LNCaP clone FGC (cell line): ENCODE data around the gene NPAS4.
A peak's percentile ranks its signal among the peaks of the same experiment; 100 is the strongest.
"Not testable (repeated sequence)": the region's sequence is repeated elsewhere in the genome, so short reads cannot be mapped to it uniquely, and the experiment has no call there.

Source experiments
- DNase-seq: peaks from one replicate; pipeline ENCODE4 v3.0.0-alpha.2; 2011; ENCODE audit warnings: low read depth
- H3K4me3 ChIP-seq: 2 replicates; pipeline ENCODE4 v1.5.1; 2011; ENCODE audit warnings: mild to moderate bottlenecking, low read depth, low read length, control low read depth
- TF ChIP-seq, protein P1 (sequence below): IDR thresholded peaks from 2 replicates; pipeline ENCODE4 v1.5.1; 2012; ENCODE audit warnings: mild to moderate bottlenecking; ENCODE audit not compliant: control insufficient read depth, insufficient read depth; ENCODE audit errors: extremely low read depth

Gene NPAS4

DNA sequence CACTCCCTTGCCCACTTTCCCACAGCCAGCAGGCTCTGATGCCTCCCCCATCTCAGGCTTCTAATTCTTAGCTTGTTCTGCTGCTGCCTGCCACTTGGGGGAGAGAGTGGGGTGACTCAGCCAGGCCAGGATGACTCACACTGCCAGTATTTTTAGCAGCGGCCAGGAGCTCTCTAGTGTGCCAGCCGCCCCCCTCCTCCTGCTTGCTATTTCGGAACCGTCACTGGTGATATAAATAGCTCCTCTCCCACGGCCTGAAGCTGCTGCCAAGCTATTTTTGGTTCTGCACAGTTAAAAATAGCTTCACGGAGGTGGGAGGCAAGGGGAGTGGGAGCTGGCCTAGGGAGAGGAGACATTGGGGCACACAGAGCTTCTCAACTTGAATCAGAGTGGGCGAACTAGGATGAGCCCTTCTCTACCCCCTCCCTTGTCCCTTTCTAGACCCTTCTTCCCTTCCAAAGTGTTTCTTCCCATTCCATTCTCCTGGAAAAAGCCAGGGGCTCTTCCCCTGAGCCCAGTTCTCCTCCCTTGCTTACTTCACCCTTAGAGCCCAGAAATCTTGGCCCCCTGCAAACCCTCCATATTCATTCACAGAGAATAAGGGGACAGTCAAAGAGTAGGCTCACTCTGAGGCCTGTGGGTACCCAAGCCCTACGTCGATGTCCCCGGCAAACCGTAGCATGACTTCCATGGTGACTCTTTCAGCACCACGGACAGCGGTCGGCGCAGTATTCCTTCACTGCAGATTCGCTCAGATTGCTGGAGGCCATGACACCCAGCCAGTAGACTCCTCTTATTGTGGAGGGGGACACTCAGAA lies 2.5 kb upstream of the NPAS4 start:
- DNase-seq = peak; percentile 13
- H3K4me3 ChIP-seq = no peak overlapping the region
- TF ChIP-seq, protein P1, sequence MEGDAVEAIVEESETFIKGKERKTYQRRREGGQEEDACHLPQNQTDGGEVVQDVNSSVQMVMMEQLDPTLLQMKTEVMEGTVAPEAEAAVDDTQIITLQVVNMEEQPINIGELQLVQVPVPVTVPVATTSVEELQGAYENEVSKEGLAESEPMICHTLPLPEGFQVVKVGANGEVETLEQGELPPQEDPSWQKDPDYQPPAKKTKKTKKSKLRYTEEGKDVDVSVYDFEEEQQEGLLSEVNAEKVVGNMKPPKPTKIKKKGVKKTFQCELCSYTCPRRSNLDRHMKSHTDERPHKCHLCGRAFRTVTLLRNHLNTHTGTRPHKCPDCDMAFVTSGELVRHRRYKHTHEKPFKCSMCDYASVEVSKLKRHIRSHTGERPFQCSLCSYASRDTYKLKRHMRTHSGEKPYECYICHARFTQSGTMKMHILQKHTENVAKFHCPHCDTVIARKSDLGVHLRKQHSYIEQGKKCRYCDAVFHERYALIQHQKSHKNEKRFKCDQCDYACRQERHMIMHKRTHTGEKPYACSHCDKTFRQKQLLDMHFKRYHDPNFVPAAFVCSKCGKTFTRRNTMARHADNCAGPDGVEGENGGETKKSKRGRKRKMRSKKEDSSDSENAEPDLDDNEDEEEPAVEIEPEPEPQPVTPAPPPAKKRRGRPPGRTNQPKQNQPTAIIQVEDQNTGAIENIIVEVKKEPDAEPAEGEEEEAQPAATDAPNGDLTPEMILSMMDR = no peak

DNA sequence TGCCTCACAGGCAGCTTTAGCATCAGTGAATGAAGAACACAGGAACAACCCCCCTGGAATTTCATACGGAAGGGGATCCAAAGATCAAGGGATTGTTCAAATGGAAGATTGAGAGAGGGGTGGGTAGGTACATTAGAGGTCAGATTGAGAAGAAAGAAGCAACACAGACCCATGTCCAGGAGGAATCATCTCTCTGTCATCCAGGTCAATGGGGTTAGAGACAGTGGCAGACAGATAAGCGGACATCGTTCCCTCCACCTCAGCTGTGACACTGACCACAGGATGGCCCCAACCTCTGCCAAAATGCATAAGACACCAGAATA lies 1.9 kb upstream of the NPAS4 start:
- H3K4me3 ChIP-seq = no peak overlapping the region
- no peak for DNase-seq
- TF ChIP-seq, protein P1 = no peak

DNA sequence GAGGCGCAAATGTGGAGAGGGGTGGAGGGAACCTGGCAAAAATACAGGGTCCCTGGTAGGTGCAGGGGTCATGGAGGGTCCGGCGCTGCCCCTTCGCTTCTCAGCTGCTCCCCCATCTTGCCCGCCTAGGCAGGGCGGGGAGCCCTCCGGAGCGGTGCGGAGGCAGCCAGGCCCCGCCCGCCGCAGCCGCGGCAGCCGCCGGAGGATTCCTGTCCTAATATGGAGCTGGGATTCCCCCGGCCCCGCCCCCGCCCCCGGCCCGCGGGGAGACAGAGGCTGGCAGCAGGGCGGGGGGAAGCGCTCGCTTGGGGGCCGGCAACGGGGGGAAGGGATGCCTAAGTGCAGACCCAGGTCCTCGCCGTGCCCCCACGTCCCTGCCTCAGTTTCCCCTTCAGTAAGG lies 1.0 kb upstream of the NPAS4 start:
- H3K4me3 ChIP-seq = no peak overlapping the region
- TF ChIP-seq, protein P1 = no peak
- no peak for DNase-seq

DNA sequence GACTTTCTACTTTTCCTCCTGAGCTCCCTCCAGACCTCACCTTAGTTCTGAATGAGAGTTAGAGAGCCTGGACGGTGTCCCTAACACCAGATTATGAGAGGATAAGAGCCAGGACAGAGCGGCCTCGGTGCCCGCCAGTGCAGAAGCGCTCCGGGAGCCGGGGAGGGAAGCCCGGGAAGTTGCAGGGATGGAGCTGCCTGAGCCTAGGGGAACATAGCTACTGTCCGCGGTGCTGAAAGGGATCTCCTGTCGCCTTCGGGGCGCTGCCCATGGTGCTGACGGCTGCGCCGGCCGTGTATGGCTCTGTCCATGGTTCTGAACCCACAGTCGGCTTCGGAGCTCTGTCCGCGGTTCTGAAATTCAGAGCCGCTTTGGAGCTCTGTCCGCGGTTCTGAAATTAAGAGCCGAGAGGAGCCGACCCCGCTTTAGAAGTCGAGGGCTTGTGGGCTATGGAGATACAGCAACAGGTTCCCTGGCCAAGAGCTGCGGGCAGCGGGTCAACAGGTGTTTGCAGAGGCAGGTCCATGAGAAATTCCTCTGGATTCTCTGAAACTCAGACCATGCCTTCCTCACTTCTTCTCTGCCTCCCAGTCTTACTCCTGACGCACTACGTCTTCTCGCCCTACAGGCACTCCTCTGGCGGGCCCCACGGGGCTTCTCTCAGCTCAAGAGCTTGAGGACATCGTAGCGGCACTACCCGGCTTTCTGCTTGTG lies 814 bp downstream of the NPAS4 start:
- no peak overlapping the region for H3K4me3 ChIP-seq
- TF ChIP-seq, protein P1 = no peak
- DNase-seq = peak; percentile 63

DNA sequence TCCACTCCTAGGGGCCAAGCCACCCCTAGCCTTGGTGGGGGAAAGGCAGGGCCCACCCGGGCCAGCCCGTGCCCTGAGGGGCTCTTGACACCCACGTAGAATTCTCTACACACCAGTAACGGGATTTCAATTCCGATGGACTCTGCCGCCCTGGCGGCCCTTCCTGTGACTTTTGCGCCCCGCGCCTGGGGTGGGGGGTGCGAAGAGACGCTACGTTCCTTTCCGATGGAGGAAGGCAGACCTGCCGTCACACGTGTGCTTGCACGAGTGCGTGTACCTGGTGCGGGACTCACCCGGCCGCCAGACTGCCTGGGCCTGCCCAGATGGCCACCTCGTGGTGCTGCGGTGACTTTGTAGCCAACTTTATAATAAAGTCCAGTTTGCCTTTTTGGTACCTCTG lies 5.5 kb downstream of the NPAS4 start:
- DNase-seq = no peak
- H3K4me3 ChIP-seq = no peak overlapping the region

DNA sequence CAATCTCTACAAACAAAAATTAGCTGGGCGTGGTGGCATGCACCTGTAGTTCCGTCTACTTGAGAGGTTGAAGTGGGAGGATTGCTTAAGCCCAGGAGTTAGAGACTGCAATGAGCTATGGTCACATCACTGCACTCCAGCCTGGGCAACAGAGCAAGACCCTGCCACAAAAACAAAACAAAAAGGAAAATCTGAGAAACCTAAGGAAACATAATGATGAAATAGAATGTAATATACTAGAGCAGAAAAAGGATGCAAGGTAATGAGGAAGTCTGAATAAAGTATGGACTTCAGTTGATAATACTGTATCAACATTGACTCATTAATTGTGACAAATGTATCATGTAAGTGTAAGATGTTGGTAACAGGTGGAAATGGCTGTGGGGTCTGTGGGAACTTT lies 8.1 kb downstream of the NPAS4 start:
- no peak for DNase-seq
- TF ChIP-seq, protein P1 = no peak
- H3K4me3 ChIP-seq = no peak overlapping the region

More for the DNA sequence above, 5.5 kb downstream of the NPAS4 start:
- TF ChIP-seq, protein P1 = no peak

DNA sequence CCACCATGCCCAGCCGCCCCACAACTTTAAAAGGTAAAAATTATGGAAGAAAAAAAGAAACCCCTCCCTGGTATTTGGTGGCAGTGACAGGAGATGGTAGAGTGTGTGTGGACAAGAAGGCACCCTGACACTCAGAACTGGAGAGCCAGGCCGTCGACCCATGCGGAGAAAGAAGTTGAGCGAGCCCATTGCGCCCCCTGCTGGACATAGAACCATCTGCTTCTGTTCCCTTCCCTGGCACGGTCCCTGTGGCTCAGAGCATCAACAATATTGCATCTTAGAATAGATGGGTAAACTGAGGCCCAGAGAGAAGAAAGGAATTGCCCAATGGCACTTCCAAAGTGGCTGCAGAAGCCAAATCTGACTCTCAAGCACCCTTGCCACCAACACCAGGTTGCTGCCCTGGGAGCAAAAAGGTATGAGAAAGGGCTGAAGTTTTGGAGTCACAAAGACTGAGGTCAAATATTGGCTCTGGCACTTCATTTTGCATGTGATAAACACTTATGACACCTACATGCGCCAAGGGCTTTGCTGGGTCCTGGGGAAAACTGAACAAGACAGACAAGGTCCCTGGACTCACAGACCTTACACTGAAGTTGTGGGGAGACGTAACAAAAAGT lies 9.3 kb downstream of the NPAS4 start:
- H3K4me3 ChIP-seq = no peak overlapping the region
- TF ChIP-seq, protein P1 = peak; percentile 94
- no peak for DNase-seq

DNA sequence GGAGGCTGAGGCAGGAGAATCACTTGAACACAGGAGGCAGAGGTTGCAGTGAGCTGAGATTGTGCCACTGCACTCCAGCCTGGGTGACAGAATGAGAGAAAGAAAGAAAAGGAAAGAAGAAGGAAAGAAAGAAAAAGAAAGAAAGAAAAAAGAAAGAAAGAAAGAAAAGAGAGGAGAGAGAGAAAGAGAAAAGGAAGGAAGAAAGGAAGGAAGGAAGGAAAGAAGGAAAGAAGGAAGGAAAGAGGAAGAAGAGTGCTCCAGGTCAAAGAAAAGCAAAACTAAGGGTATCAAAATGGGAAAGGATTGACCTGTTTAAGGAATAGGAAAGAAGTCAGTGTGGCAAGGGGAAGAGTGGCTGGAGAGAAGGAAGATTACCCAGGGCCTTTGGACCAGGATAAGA lies 10.5 kb downstream of the NPAS4 start:
- not testable (repeated sequence) for H3K4me3 ChIP-seq, DNase-seq

DNA sequence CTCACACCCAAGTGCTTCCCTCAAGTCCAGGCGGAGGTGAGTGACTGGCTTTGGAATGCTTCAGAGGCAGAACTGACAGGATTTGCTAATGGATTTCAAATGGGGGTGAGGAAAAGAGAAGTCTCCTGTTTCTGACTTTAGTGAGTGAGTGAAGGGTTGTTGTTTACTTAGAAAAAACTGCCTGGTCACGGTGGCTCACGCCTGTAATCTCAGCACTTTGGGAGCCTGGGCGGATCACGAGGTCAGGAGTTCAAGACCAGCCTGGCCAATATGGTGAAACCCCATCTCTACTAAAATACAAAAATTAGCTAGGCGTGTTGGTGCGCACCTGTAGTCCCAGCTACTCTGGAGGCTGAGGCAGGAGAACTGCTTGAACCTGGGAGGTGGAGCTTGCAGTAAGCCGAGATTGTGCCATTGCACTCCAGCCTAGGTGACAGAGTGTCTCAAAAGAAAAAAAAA lies 11.1 kb downstream of the NPAS4 start:
- not testable (repeated sequence) for H3K4me3 ChIP-seq, DNase-seq
